SK-N-SH (cell line): Measurements from ENCODE around the gene POLR3C. TPM values are rescaled to one million over a fixed set of nuclear protein-coding genes. Genes with fewer than 3 reads are reported as not detected.
"Not testable (repeated sequence)": the region's sequence is repeated elsewhere in the genome, so short reads cannot be mapped to it uniquely, and the experiment has no call there.

Experiments used
- CTCF ChIA-PET: fragments of 300-600, 350-600 bp; formaldehyde crosslinking; extraction: SDS; loops from one replicate; lab custom pipeline; 2021; lab: Yijun Ruan, JAX
- POLR2A ChIA-PET: fragments of 350-600 bp; sonication (Branson Sonifier 250); formaldehyde crosslinking; extraction: SDS; loops from one replicate; lab custom pipeline; 2020; ENCODE audit warnings: antibody characterized with exemption, inconsistent platforms; lab: Yijun Ruan, JAX
- DNase-seq: peaks from one replicate; pipeline ENCODE4 v3.0.0; 2012
- H2AFZ ChIP-seq: fragments of 200-600 bp; sonication (generic); 2 replicates; pipeline ENCODE4 v1.8.1; 2016; ENCODE audit warnings: antibody characterized with exemption, mild to moderate bottlenecking, low read depth
- H3F3A ChIP-seq: fragments of 200-600 bp; sonication (generic); replicated peaks from 2 replicates; pipeline ENCODE3; 2016; ENCODE audit warnings: antibody characterized with exemption, mild to moderate bottlenecking; ENCODE audit not compliant: insufficient read depth
- H3K27ac ChIP-seq, 2 experiments: fragments of 200-500 bp in 1 of 2; fragments of 200-600 bp in 1 of 2; sonication (Bioruptor generic) in 1 of 2; sonication (generic), shearing (Covaris generic) in 1 of 2; 2 replicates each; pipeline versions ENCODE4 v1.5.1 to v1.6.1; 2014 to 2016; ENCODE audit warnings: low read depth in 2 of 2, inconsistent platforms in 1 of 2, low read length in 1 of 2, mild to moderate bottlenecking in 1 of 2, mixed read lengths in 1 of 2
- H3K27me3 ChIP-seq: fragments of 200-600 bp; sonication (generic), shearing (Covaris generic); 2 replicates; pipeline ENCODE4 v1.6.1; 2016; ENCODE audit warnings: mixed run types; ENCODE audit not compliant: insufficient read depth
- H3K36me3 ChIP-seq, 2 experiments: fragments of 200-500 bp in 1 of 2; fragments of 200-600 bp in 1 of 2; sonication (Bioruptor generic) in 1 of 2; sonication (generic) in 1 of 2; replicated peaks in 1 of 2; 2 replicates each; pipeline versions ENCODE3 to v1.5.1; 2014 to 2016; ENCODE audit warnings: low read length in 1 of 2, mild to moderate bottlenecking in 1 of 2; ENCODE audit not compliant: insufficient read depth in 2 of 2, control insufficient read depth in 1 of 2
- H3K4me1 ChIP-seq, 2 experiments: fragments of 200-500 bp in 1 of 2; fragments of 200-600 bp in 1 of 2; sonication (Bioruptor generic) in 1 of 2; sonication (generic), shearing (Covaris generic) in 1 of 2; 2 replicates each; pipeline versions ENCODE4 v1.5.1 to v1.6.1; 2014 to 2016; ENCODE audit warnings: low read depth in 1 of 2, low read length in 1 of 2, mixed run types in 1 of 2; ENCODE audit not compliant: insufficient read depth in 2 of 2, control insufficient read depth in 1 of 2
- H3K4me2 ChIP-seq: fragments of 200-600 bp; sonication (generic), shearing (Covaris generic); 2 replicates; pipeline ENCODE4 v1.6.1; 2017; ENCODE audit warnings: mixed run types
- H3K4me3 ChIP-seq, 2 experiments: fragments of 200-500 bp in 1 of 2; fragments of 200-600 bp in 1 of 2; sonication (Bioruptor generic) in 1 of 2; sonication (generic), shearing (Covaris generic) in 1 of 2; 2 replicates each; pipeline versions ENCODE4 v1.5.1 to v1.8.1; 2014 to 2016; ENCODE audit warnings: low read depth in 2 of 2, inconsistent platforms in 1 of 2, low read length in 1 of 2, mild to moderate bottlenecking in 1 of 2, mixed read lengths in 1 of 2, moderate library complexity in 1 of 2
- H3K79me2 ChIP-seq: fragments of 200-600 bp; sonication (generic); 2 replicates; pipeline ENCODE4 v1.8.1; 2017; ENCODE audit warnings: mild to moderate bottlenecking; ENCODE audit not compliant: insufficient read depth
- H3K9ac ChIP-seq: fragments of 200-600 bp; sonication (generic); 2 replicates; pipeline ENCODE4 v1.6.1; 2017; ENCODE audit warnings: mixed run types
- H3K9me2 ChIP-seq: fragments of 200-600 bp; sonication (generic); 2 replicates; pipeline ENCODE4 v1.6.1; 2017; ENCODE audit warnings: mixed run types
- H3K9me3 ChIP-seq: fragments of 200-600 bp; sonication (generic); 2 replicates; pipeline ENCODE4 v1.6.1; 2017; ENCODE audit warnings: mixed run types, mild to moderate bottlenecking, moderate library complexity
- H4K20me1 ChIP-seq: fragments of 200-600 bp; sonication (generic); 2 replicates; pipeline ENCODE4 v1.6.1; 2017; ENCODE audit warnings: mild to moderate bottlenecking, mixed run types; ENCODE audit not compliant: insufficient read depth
- IRF3 ChIP-seq: fragments of 150-350 bp; IDR thresholded peaks from 2 replicates; pipeline ENCODE4 v1.6.1; 2016; ENCODE audit warnings: mild to moderate bottlenecking, low read depth, low read length
- JUND ChIP-seq: IDR thresholded peaks from 2 replicates; pipeline ENCODE4 v1.4.0; 2012
- MEF2A ChIP-seq: IDR thresholded peaks from 2 replicates; pipeline ENCODE4 v1.4.0; 2012; ENCODE audit warnings: low read depth, borderline replicate concordance
- NFIC ChIP-seq: IDR thresholded peaks from 2 replicates; pipeline ENCODE4 v1.4.0; 2012; ENCODE audit warnings: borderline replicate concordance
- RXRA ChIP-seq: IDR thresholded peaks from 2 replicates; pipeline ENCODE4 v1.4.0; 2012; ENCODE audit warnings: low read depth, mild to moderate bottlenecking, borderline replicate concordance
- TCF12 ChIP-seq: IDR thresholded peaks from 2 replicates; pipeline ENCODE4 v1.4.0; 2012
- WGBS: methylation state at CpG from one replicate; pipeline ENCODE4 v1.1.6; 2017; ENCODE audit warnings: low lambda C conversion rate; 5-methylcytosine and 5-hydroxymethylcytosine counted together
- polyA plus RNA-seq, 3 experiments: library from polyadenylated mRNA; depleted of rRNA; stranded (reverse); fragments of >200 nt; gene quantifications; 2 replicates each; pipeline ENCODE4 v1.2.3, GENCODE V29; 2012

POLR3C gene
- polyA plus RNA-seq, 1 of the 3 experiments (the other 2 are of a cell fraction), result 34.1 TPM

- Histone ChIP-seq H2AFZ (no peak overlapping the region), H3K27me3 (no peaks in the 10 kb centered on the region), H3K9me3 (no peaks in the 10 kb centered on the region), H3K9ac (no peak overlapping the region), H3K79me2 (peaks cover 71% of the 10 kb centered on the region), H3F3A (peaks cover 3% of the 10 kb centered on the region), H3K9me2 (no peaks in the 10 kb centered on the region), H3K36me3 (no peaks in the 10 kb centered on the region), H3K4me1 (peaks cover 0 to 14% of the 10 kb centered on the region in 2 experiments; a peak in 2 of 4 replicates), H3K27ac (no peak overlapping the region), H4K20me1 (peaks cover 49% of the 10 kb centered on the region), H3K4me3 (no peak overlapping the region), H3K4me2 (no peak overlapping the region)
- DNase-seq, result no peak
- TF ChIP-seq RXRA (no peak), IRF3 (no peak), JUND (no peak)
- POLR2A ChIA-PET, result no interaction called here
- CTCF ChIA-PET, result interaction anchor here (0.6 to 1.1 kb wide), 2 partner anchors 21 to 38 kb away, joined by 3 read pairs; no protein-coding TSS in a partner anchor
- 96% methylated on average over 7 of the region's 7 CpGs for whole genome bisulfite sequencing
Observed at GRCh38 chr1:145806844-145807243, 17.2 kb upstream of the POLR3C start.

GRCh38 chr1:145812977-145813810, 10.8 kb upstream of the POLR3C start:
- H3K9me2 ChIP-seq, H2AFZ ChIP-seq, POLR2A ChIA-PET, H3K27ac ChIP-seq, H3K27me3 ChIP-seq, DNase-seq, H3F3A ChIP-seq, H3K9me3 ChIP-seq, H4K20me1 ChIP-seq, H3K36me3 ChIP-seq, H3K4me3 ChIP-seq, CTCF ChIA-PET, H3K4me1 ChIP-seq: not testable (repeated sequence)
- 30% methylated on average over 6 of the region's 6 CpGs for WGBS
- peak overlapping the region; percentile 44; the same call in 1 of the 2 replicates for H3K4me2 ChIP-seq
- peaks cover 25% of the 10 kb centered on the region for H3K79me2 ChIP-seq
- H3K9ac ChIP-seq, result peak overlapping the region; percentile 28; the same call in 1 of the 2 replicates

- peak; percentile 84; the same call in 1 of the 2 replicates for TF ChIP-seq MEF2A
- 0 out of 2 replicates have a peak, but pooled peaks have one; percentile 27 for TF ChIP-seq NFIC
- peak; percentile 41; the same call in 1 of the 2 replicates for TF ChIP-seq TCF12
- 4% methylated on average over 4 of the region's 6 CpGs for WGBS
- H3K9me2 ChIP-seq, H4K20me1 ChIP-seq, H2AFZ ChIP-seq, H3K27me3 ChIP-seq, H3K4me3 ChIP-seq, H3F3A ChIP-seq, CTCF ChIA-PET, DNase-seq, H3K4me1 ChIP-seq, H3K9me3 ChIP-seq, H3K36me3 ChIP-seq, POLR2A ChIA-PET: not testable (repeated sequence)
- Histone ChIP-seq H3K27ac (peak overlapping the region; percentile 40 to 62; a peak in 1 of 4 replicates), H3K79me2 (peaks cover 29% of the 10 kb centered on the region), H3K9ac (peak overlapping the region; percentile 29; the same call in 1 of the 2 replicates), H3K4me2 (peak overlapping the region; percentile 61; the same call in 1 of the 2 replicates)
Observed at GRCh38 chr1:145818095-145818494, 5.9 kb upstream of the POLR3C start.

GRCh38 chr1:145822779-145823331, 1.1 kb upstream of the POLR3C start:
- Histone ChIP-seq H3K36me3 (peaks cover 14 to 21% of the 10 kb centered on the region in 2 experiments), H3F3A (peaks cover 17% of the 10 kb centered on the region), H3K4me3 (peak overlapping the region in 1 of 2 experiments; percentile 25; a peak in 1 of 4 replicates), H3K79me2 (peaks cover 55% of the 10 kb centered on the region), H3K4me1 (peaks cover 0 to 12% of the 10 kb centered on the region in 2 experiments; a peak in 2 of 4 replicates)
- H4K20me1 ChIP-seq, H3K9me2 ChIP-seq, H3K4me2 ChIP-seq, H3K27ac ChIP-seq, H3K9ac ChIP-seq, H3K9me3 ChIP-seq, DNase-seq, POLR2A ChIA-PET, H2AFZ ChIP-seq, H3K27me3 ChIP-seq: not testable (repeated sequence)
- CTCF ChIA-PET, result interaction anchor here (10.4 kb wide), 1 partner anchor 23 kb away, joined by 121 read pairs; the partner anchor contains the start of gene NUDT17
- WGBS, result no CpG with 5 or more reads among the region's 16 CpGs
